NCI-H2196 treated with DMSO at 0.1 percent for 48 hours (cell line): ENCODE data around the gene DIP2B.

Experiments used
- DNase-seq: peaks from one replicate; lab custom pipeline; 2025; ENCODE audit not compliant: unreplicated experiment; lab: John Stamatoyannopoulos, UW

DIP2B gene

GRCh38 chr12:50574601-50575348, 70.0 kb downstream of the DIP2B start:
- DNase-seq = no peak

GRCh38 chr12:50579757-50580267, 75.0 kb downstream of the DIP2B start:
- DNase-seq = no peak

- no peak for DNase-seq
Measured at GRCh38 chr12:50580436-50580835, 75.7 kb downstream of the DIP2B start.

GRCh38 chr12:50581226-50582184, 76.7 kb downstream of the DIP2B start:
- no peak for DNase-seq

GRCh38 chr12:50584135-50584534, 79.3 kb downstream of the DIP2B start:
- DNase-seq = no peak

GRCh38 chr12:50589650-50590435, 85.1 kb downstream of the DIP2B start:
- no peak for DNase-seq

- DNase-seq = no peak
Measured at GRCh38 chr12:50590869-50591268, 86.1 kb downstream of the DIP2B start.

- DNase-seq = no peak
Measured at GRCh38 chr12:50595667-50596066, 90.9 kb downstream of the DIP2B start.

- no peak for DNase-seq
Measured at GRCh38 chr12:50597200-50598195, 92.7 kb downstream of the DIP2B start.

GRCh38 chr12:50598321-50598862, 93.6 kb downstream of the DIP2B start:
- DNase-seq = no peak

- DNase-seq = no peak
Measured at GRCh38 chr12:50599366-50600095, 94.7 kb downstream of the DIP2B start.

- DNase-seq = no peak
Measured at GRCh38 chr12:50600364-50600763, 95.6 kb downstream of the DIP2B start.

GRCh38 chr12:50603817-50604639, 99.2 kb downstream of the DIP2B start:
- no peak for DNase-seq

GRCh38 chr12:50604640-50604920, 99.8 kb downstream of the DIP2B start:
- no peak for DNase-seq

- DNase-seq = no peak
Measured at GRCh38 chr12:50606675-50607375, 102.0 kb downstream of the DIP2B start.

GRCh38 chr12:50609292-50609874, 104.6 kb downstream of the DIP2B start:
- no peak for DNase-seq

GRCh38 chr12:50610171-50610570, 105.4 kb downstream of the DIP2B start:
- DNase-seq = no peak
